H1 (cell line): ENCODE measurements around the gene TXNRD2.

Source experiments
- CHD1 ChIP-seq: IDR thresholded peaks from 2 replicates; pipeline ENCODE4 v1.6.1; 2012; ENCODE audit warnings: low read depth, low read length, improper control_type of control experiment
- CTCF ChIP-seq, 3 experiments: IDR thresholded peaks; 1 replicate in 2 of 3; 2 replicates in 1 of 3; pipeline versions ENCODE4 v1.5.1 to v1.6.1; 2011; ENCODE audit warnings: low read length in 3 of 3, mild to moderate bottlenecking in 3 of 3, inconsistent platforms in 2 of 3, low read depth in 1 of 3, moderate library complexity in 1 of 3; ENCODE audit not compliant: insufficient read depth in 1 of 3; ENCODE audit errors: control extremely low read depth in 1 of 3
- EGR1 ChIP-seq: IDR thresholded peaks from 2 replicates; pipeline ENCODE4 v1.6.1; 2011; ENCODE audit warnings: low read depth, low read length, borderline replicate concordance
- EP300 ChIP-seq, 2 experiments: IDR thresholded peaks; 1 replicate in 1 of 2; 2 replicates in 1 of 2; pipeline ENCODE4 v1.6.1; 2011 to 2012; ENCODE audit warnings: low read depth in 2 of 2, low read length in 2 of 2, mild to moderate bottlenecking in 2 of 2, borderline replicate concordance in 1 of 2, inconsistent platforms in 1 of 2, moderate library complexity in 1 of 2
- JUND ChIP-seq: IDR thresholded peaks from 2 replicates; pipeline ENCODE4 v1.6.1; 2011; ENCODE audit warnings: mild to moderate bottlenecking, improper control_type of control experiment, low read length
- NANOG ChIP-seq: IDR thresholded peaks from 2 replicates; pipeline ENCODE4 v1.6.1; 2011; ENCODE audit warnings: low read length, low read depth, mild to moderate bottlenecking, inconsistent platforms; ENCODE audit not compliant: insufficient read depth, poor library complexity, severe bottlenecking
- POLR2A ChIP-seq, 2 experiments: IDR thresholded peaks; 1 replicate in 1 of 2; 2 replicates in 1 of 2; pipeline ENCODE4 v1.6.1; 2011; ENCODE audit warnings: low read depth in 2 of 2, low read length in 2 of 2, mild to moderate bottlenecking in 2 of 2; ENCODE audit errors: control extremely low read depth in 1 of 2
- POLR2AphosphoS5 ChIP-seq: IDR thresholded peaks from 2 replicates; pipeline ENCODE4 v1.6.1; 2011; ENCODE audit warnings: low read depth, low read length
- TAF1 ChIP-seq: IDR thresholded peaks from 2 replicates; pipeline ENCODE4 v1.6.1; 2011; ENCODE audit warnings: mild to moderate bottlenecking, low read depth, low read length
- TEAD4 ChIP-seq: IDR thresholded peaks from 2 replicates; pipeline ENCODE4 v1.6.1; 2012; ENCODE audit warnings: low read depth, low read length, inconsistent platforms, mixed read lengths

- TF ChIP-seq CTCF (IDR thresholded peaks at IDR 0.05; ENCODE audit: control extremely low read depth in 1 of 3, insufficient read depth in 1 of 3, low read depth in 1 of 3, low read length in 3 of 3), result no peak
- TF ChIP-seq EP300 (IDR thresholded peaks at IDR 0.05; ENCODE audit: borderline replicate concordance in 1 of 2, low read depth in 2 of 2, low read length in 2 of 2), result no peak
- TF ChIP-seq TEAD4, result no peak
- TF ChIP-seq NANOG, result no peak
- no peak for TF ChIP-seq POLR2A (IDR thresholded peaks at IDR 0.05; ENCODE audit: control extremely low read depth in 1 of 2, low read depth in 2 of 2, low read length in 2 of 2)
- TF ChIP-seq EGR1, result no peak
- TF ChIP-seq JUND, result no peak
- TF ChIP-seq TAF1, result no peak
- TF ChIP-seq CHD1, result no peak
- TF ChIP-seq POLR2AphosphoS5, result no peak
Measured at GRCh38 chr22:19964701-19965386, 23.2 kb upstream of the TXNRD2 start.
